Liver (tissue), 9 donors: ENCODE measurements around the gene LEKR1. TPM values are rescaled to one million over a fixed set of nuclear protein-coding genes. Genes with fewer than 3 reads are reported as not detected.

ENCODE experiments used
- DNase-seq: peaks from one replicate; pipeline ENCODE4 v3.0.0-alpha.2; 2017; ENCODE audit warnings: low spot score
- H3K27ac ChIP-seq, 2 donors: one replicate each; pipeline ENCODE4 v1.7.0; 2013; ENCODE audit warnings: inconsistent platforms in 2 of 2, low read length in 2 of 2, control low read depth in 1 of 2, low read depth in 1 of 2, mild to moderate bottlenecking in 1 of 2
- H3K27me3 ChIP-seq, 4 donors: one replicate each; pipeline versions ENCODE4 v1.6.1 to v1.7.0; 2013; ENCODE audit warnings: low read length in 3 of 4, inconsistent platforms in 1 of 4, mild to moderate bottlenecking in 1 of 4, moderate library complexity in 1 of 4; ENCODE audit not compliant: control insufficient read depth in 4 of 4, insufficient read depth in 4 of 4
- H3K36me3 ChIP-seq, 4 donors: one replicate each; pipeline versions ENCODE4 v1.6.1 to v1.7.0; 2013; ENCODE audit warnings: low read length in 3 of 4, mild to moderate bottlenecking in 3 of 4, low read depth in 1 of 4, moderate library complexity in 1 of 4; ENCODE audit not compliant: control insufficient read depth in 4 of 4, insufficient read depth in 3 of 4
- H3K4me1 ChIP-seq, 4 donors: one replicate each; pipeline versions ENCODE4 v1.6.1 to v1.7.0; 2013; ENCODE audit warnings: low read length in 3 of 4, mild to moderate bottlenecking in 3 of 4, moderate library complexity in 1 of 4; ENCODE audit not compliant: control insufficient read depth in 4 of 4, insufficient read depth in 4 of 4
- H3K4me3 ChIP-seq, 3 donors: one replicate each; pipeline versions ENCODE4 v1.6.1 to v1.7.0; 2013; ENCODE audit warnings: low read length in 3 of 3, control low read depth in 1 of 3, low read depth in 1 of 3, mild to moderate bottlenecking in 1 of 3
- H3K9ac ChIP-seq, 2 donors: one replicate each; pipeline ENCODE4 v1.7.0; 2013; ENCODE audit warnings: low read length in 2 of 2, mild to moderate bottlenecking in 2 of 2, moderate library complexity in 2 of 2, control low read depth in 1 of 2, low read depth in 1 of 2
- H3K9me3 ChIP-seq, 4 donors: one replicate each; pipeline versions ENCODE4 v1.6.1 to v1.7.0; 2013; ENCODE audit warnings: low read length in 3 of 4; ENCODE audit not compliant: control insufficient read depth in 4 of 4
- ATF3 ChIP-seq: IDR thresholded peaks from 2 replicates; pipeline ENCODE4 v1.6.1; 2016; ENCODE audit warnings: antibody characterized with exemption
- CTCF ChIP-seq: fragments of 150-350 bp; IDR thresholded peaks from 2 replicates; pipeline ENCODE4 v1.5.1; 2017; ENCODE audit warnings: improper control_type of control experiment, low read depth, low read length; ENCODE audit not compliant: missing input control
- EGR1 ChIP-seq, 2 donors: IDR thresholded peaks; 2 replicates each; pipeline ENCODE4 v1.6.1; 2016 to 2018; ENCODE audit warnings: antibody characterized with exemption in 2 of 2, low read depth in 2 of 2
- FOXA1 ChIP-seq: IDR thresholded peaks from 2 replicates; pipeline ENCODE4 v1.6.1; 2016; ENCODE audit warnings: antibody characterized with exemption
- FOXA2 ChIP-seq: IDR thresholded peaks from 2 replicates; pipeline ENCODE4 v1.6.1; 2016; ENCODE audit warnings: antibody characterized with exemption
- GABPA ChIP-seq, 2 donors: IDR thresholded peaks in 1 of 2; conservative IDR thresholded peaks in 1 of 2; 2 replicates each; pipeline ENCODE4 v1.6.1; 2016; ENCODE audit warnings: antibody characterized with exemption in 2 of 2, mild to moderate bottlenecking in 1 of 2, moderate library complexity in 1 of 2
- HNF4A ChIP-seq, 2 donors: conservative IDR thresholded peaks; 2 replicates each; pipeline ENCODE4 v1.6.1; 2016; ENCODE audit warnings: antibody characterized with exemption in 2 of 2, mild to moderate bottlenecking in 2 of 2
- HNF4G ChIP-seq: IDR thresholded peaks from 2 replicates; pipeline ENCODE4 v1.6.1; 2016; ENCODE audit warnings: antibody characterized with exemption
- JUND ChIP-seq, 2 donors: IDR thresholded peaks; 2 replicates each; pipeline ENCODE4 v1.6.1; 2016; ENCODE audit warnings: antibody characterized with exemption in 2 of 2
- MAX ChIP-seq: IDR thresholded peaks from 2 replicates; pipeline ENCODE4 v1.6.1; 2016; ENCODE audit warnings: antibody characterized with exemption
- NR2F2 ChIP-seq: IDR thresholded peaks from 2 replicates; pipeline ENCODE4 v1.6.1; 2016; ENCODE audit warnings: antibody characterized with exemption
- RAD21 ChIP-seq, 2 donors: IDR thresholded peaks; 2 replicates each; pipeline ENCODE4 v1.6.1; 2016; ENCODE audit warnings: antibody characterized with exemption in 2 of 2, mild to moderate bottlenecking in 2 of 2
- REST ChIP-seq: IDR thresholded peaks from 2 replicates; pipeline ENCODE4 v1.6.1; 2016; ENCODE audit warnings: antibody characterized with exemption, mild to moderate bottlenecking
- RXRA ChIP-seq, 2 donors: IDR thresholded peaks; 2 replicates each; pipeline ENCODE4 v1.6.1; 2017 to 2018; ENCODE audit warnings: antibody characterized with exemption in 2 of 2, mild to moderate bottlenecking in 1 of 2
- SP1 ChIP-seq: IDR thresholded peaks from 2 replicates; pipeline ENCODE4 v1.6.1; 2018; ENCODE audit warnings: antibody characterized with exemption, mild to moderate bottlenecking
- TAF1 ChIP-seq: conservative IDR thresholded peaks from 2 replicates; pipeline ENCODE4 v1.6.1; 2016; ENCODE audit warnings: antibody characterized with exemption, mild to moderate bottlenecking
- YY1 ChIP-seq: IDR thresholded peaks from 2 replicates; pipeline ENCODE4 v1.6.1; 2016; ENCODE audit warnings: antibody characterized with exemption, mild to moderate bottlenecking
- ZBTB33 ChIP-seq: IDR thresholded peaks from 2 replicates; pipeline ENCODE4 v1.6.1; 2016; ENCODE audit warnings: antibody characterized with exemption
- WGBS: extraction: QIAGEN DNeasy Blood & Tissue Kit; methylation state at CpG from one replicate; pipeline ENCODE4 v1.1.7; 2013; 5-methylcytosine and 5-hydroxymethylcytosine counted together
- polyA plus RNA-seq, 2 donors: library from polyadenylated mRNA; stranded (reverse) in 1 of 2; unstranded in 1 of 2; fragments of 200-250 nt in 1 of 2; fragments of >200 nt in 1 of 2; fragmentation: Nextera tagmentation in 1 of 2; extraction: Ambion mirVana in 1 of 2; gene quantifications; one replicate each; pipeline versions ENCODE4 v1.2.1 to v1.2.3, GENCODE V29; 2013 to 2015
- total RNA-seq, 2 donors: library from RNA; depleted of rRNA; stranded (reverse); fragments of >200 nt; gene quantifications; one replicate each; pipeline ENCODE4 v1.2.3, GENCODE V29; 2014
- donor health status: healthy.
- donor health status: healthy.
- donor health status: healthy.
- donor health status: healthy.
- donor health status: healthy.

The LEKR1 gene
- total and polyA plus RNA-seq, 4 donors = 0.19 to 0.72 (median 0.44) TPM

GRCh38 chr3:156816794-156817645 lies 9.1 kb upstream of the LEKR1 start:
- H3K36me3 ChIP-seq = no peaks in the 10 kb centered on the region
- H3K9me3 ChIP-seq = no peaks in the 10 kb centered on the region
- H3K4me1 ChIP-seq = peaks cover 3 to 21% (median 4%) of the 10 kb centered on the region in 4 donors
- no peak for TF ChIP-seq NR2F2
- TF ChIP-seq RXRA (IDR thresholded peaks at IDR 0.05) = peak; percentile 61 to 86
- TF ChIP-seq ZBTB33 = no peak
- peak; percentile 74 for TF ChIP-seq MAX
- TF ChIP-seq HNF4A (conservative IDR thresholded peaks at IDR 0.05) = peak; percentile 30 to 44
- TF ChIP-seq GABPA (IDR thresholded peaks at IDR 0.05 in 1 of 2, conservative IDR thresholded peaks at IDR 0.05 in 1 of 2) = no peak
- no peak for TF ChIP-seq CTCF
- TF ChIP-seq EGR1 (IDR thresholded peaks at IDR 0.05; ENCODE audit: low read depth in 2 of 2) = no peak
- TF ChIP-seq YY1 = peak; percentile 82
- TF ChIP-seq SP1 = peak; percentile 87
- TF ChIP-seq RAD21 (IDR thresholded peaks at IDR 0.05) = peak; percentile 3 to 44
- TF ChIP-seq REST = peak; percentile 71
- TF ChIP-seq ATF3 = no peak
- no peak for TF ChIP-seq JUND (IDR thresholded peaks at IDR 0.05)
- peak; percentile 95 for TF ChIP-seq TAF1
- TF ChIP-seq HNF4G = no peak
- TF ChIP-seq FOXA2 = no peak
- TF ChIP-seq FOXA1 = peak; percentile 35
- no peaks in the 10 kb centered on the region for H3K27me3 ChIP-seq
- under 1% methylated on average over 70 of the region's 70 CpGs for WGBS
- H3K27ac ChIP-seq = peak overlapping the region; percentile 93 to 97
- H3K9ac ChIP-seq = peak overlapping the region; percentile 9 to 87
- H3K4me3 ChIP-seq = peak overlapping the region; percentile 52 to 76 (median 75)
- peak; percentile 79 for DNase-seq
